SIG-M5 (cell line): ENCODE measurements around the gene PGRMC1.
"Not testable (repeated sequence)": the region's sequence is repeated elsewhere in the genome, so short reads cannot be mapped to it uniquely, and the experiment has no call there.

Experiments used
- DNase-seq: peaks from one replicate; lab custom pipeline; 2025; lab: John Stamatoyannopoulos, UW

The PGRMC1 gene

DNA sequence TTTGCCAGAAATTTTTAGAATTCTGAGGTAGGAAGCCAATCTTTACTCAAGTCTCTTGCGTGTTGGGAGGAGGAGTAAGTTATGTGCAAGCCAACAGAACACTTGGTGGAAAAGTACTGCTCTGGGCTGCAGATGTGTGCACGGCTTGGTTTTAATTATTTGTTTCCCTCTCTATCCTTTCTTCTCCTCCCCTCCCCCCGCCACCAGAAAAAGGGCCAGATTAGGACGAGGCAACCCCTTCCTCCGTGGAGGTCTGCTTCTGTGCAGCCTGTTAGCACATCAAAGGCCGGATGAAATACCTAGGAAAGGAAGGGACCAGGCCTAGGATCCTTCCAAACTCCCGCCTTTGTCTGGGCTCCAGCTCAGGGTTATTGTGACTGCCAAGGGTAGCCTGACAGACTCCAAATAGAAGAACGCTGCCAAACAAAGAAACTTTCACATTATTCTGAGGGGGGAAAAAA lies 1.0 kb upstream of the PGRMC1 start:
- DNase-seq = no peak

DNA sequence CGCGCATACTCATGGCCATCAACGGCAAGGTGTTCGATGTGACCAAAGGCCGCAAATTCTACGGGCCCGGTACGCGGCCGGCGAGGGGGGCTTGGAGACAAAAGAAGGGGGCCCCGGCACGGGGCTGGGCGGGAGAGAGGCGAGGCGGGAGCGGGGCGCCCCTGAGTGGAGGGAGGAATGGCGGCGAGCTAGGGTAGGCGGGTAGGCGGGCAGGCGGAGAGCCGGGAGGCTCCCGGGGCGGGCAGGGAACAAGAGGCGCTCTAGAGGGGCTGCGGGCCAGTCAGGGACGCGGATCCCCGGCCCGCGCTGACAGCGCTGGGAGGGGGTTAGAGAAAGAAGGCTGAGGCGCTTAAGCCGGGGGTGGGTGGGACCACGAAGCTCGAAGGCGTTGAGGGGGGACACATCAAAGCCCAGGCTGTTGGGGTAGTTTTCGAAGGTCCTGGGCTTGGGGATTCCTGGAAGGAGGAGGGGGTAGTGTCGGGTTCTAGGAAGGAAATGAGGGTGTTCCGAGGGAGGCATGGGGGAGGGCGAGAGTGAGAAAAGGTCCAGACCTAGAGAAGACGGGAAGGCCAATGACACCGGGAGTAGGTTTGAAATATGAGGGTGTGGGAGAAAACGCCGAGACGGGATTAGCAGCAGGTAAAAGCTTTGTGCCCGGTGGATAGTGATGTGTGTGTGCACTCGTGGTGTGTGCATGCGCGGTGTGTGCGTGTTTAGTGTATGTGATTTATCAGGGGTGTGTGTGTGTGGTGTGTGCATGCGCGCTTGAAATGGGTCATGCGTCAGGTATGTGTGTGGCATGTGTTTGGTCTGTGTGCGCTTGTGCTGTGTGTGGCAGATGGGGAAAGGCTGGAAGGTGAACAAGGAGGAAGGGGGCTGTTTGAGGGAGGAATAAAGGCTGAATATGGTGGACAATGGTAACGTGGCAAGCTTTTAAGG lies 807 bp downstream of the PGRMC1 start:
- DNase-seq = no peak

DNA sequence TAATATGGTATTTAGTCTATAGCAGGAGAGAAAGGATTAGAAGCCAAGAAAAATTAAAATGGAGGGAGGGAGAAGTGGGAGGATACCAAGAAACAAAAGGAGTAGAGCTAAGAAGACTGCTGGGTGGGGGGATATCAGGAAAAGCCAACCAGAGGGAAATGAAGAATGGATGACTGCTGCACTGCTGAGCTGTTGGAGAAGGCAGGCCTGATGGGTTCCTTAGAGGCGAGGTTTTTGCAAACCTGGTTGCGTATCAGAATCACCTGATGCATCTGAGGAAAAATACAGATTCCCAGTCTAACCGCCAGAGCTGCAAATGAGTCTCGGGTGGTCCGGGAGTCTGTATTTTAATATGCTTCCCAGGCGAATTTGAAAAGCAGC lies 1.5 kb downstream of the PGRMC1 start:
- no peak for DNase-seq

DNA sequence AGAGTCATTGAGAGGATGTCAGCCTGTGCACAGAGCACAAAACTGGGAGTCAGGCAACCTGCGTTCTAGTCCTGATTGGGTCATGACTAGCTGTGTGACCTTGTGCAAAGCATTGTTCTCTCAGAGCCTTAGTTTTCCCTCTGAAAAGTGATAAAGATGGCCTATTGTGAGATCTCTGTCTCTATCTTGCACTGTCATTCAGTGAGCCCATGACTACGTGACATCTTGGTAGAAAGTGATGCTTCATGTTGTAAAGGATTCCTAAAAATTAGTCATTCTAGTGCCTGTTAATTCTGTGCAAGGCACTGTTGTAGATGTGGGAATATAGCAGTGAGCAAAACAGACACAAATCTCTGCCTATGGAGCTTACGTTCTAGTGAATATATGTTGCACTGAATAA lies 2.5 kb downstream of the PGRMC1 start:
- DNase-seq = no peak

DNA sequence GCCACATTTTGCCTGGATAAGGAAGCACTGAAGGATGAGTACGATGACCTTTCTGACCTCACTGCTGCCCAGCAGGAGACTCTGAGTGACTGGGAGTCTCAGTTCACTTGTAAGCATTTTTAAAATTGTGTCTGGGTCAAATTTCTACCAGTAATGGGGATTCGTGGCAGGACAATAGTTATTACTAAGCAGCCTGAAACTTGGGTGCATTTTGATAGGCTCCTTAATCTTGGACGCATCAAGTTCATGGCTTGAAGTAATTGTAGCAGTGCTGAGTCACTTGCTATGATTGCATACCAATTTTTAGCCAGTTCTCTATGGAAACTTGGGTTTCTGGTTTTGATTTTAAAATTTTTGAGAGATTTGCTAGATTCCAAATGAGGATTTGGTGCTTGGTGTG lies 4.3 kb downstream of the PGRMC1 start:
- no peak for DNase-seq

DNA sequence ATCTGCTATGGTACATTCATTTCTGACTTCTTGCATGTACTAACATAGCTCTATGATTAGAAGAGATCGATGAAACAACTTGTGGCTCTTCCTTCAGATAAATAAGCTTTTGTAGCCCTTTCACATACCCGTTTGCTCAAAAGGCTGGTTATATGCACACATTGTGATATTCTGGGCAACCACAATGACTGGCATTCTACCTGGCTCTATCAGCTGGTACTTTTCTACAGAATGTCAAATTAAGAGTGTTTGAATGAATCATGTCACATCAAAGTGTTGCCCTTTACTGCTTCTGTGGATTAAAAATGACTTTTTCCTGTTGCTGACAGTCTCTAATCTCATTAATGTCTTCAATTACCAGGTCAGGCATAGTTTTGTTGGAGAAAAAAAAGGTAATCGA lies 11.6 kb downstream of the PGRMC1 start:
- DNase-seq = no peak

DNA sequence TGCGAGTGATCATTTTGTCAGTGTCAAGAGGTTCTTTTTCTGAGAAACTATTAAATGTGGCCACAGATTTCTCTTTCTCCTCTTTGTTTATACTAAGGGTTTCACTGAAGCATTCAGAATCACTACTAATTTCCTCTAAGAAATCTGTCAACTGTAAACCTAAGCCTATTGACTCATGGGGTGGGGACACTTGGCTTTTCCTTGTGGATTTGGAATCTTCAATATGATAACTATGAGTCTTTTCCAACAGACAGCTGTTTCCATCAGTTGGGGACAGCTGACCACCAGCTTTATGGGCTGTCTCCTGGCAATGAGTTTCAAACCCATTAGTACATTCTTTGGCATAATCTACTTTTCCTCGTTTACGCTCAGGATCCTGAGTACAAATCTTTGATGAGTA lies 13.8 kb downstream of the PGRMC1 start:
- no peak for DNase-seq

DNA sequence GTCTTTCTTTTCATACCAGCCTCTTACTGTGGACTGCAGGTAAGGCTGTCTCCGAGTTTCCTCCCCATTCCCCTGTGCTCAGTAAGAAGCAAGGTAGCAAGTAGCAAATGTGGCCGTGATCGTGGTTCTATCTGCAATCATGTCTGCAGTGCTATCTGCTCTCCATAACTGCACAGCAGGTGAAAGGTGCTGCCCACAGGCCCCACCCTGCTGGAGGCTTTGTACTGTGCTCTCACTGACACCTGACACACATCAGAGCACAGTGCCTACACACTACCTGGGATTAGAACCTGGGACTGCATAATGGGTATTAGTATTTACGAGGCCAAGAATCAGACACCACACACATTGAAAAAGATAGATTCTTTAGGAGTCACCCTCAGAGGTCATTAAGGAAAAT lies 15.3 kb downstream of the PGRMC1 start:
- no peak for DNase-seq

DNA sequence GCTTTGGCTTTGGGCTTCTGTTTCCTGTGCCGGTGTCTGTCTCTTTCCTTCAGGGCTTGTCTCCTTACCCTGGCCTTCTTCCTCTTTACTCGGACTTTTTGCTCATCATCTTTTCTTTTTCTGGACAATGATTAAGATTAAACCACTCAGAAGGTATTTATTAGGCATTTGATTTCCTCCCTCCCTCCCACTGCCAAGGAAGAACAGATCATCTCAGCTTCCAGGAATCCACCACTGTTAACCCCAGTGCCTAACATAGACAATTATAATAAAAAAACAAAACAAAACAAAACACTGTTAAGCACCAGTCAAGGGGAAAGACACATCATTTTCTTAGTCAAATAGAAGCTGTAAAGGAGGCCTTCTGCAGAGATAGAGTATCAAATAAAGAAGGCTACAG lies 16.6 kb downstream of the PGRMC1 start:
- DNase-seq = no peak

DNA sequence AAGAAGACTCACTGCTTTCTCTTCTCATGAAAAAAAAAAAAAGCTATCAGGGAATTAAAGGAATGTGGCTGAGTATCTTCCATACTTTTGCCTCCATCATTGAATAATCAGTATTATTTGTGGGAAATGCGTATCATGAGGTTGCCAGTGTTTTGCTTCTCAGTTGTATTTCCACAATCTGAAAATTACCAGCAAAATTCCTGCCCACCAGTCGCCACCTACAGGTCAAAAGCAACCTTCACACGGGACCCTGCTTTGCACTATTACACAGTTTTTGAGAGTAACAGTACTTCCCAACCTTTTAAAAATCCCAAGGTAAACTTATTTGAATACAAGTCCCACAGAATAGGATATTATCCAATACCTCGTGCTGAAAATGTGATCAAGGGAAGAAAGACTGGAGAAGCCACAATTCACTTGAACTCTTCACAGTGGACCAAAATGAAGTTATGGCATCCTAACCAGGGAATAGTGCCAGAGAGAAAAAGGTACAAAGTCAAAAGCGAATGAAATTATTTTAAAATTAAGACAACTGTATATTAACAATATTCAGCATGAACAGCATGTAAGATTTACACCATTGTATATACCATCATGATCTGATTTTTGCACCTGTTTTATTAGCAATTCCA lies 30.4 kb downstream of the PGRMC1 start:
- DNase-seq = no peak

DNA sequence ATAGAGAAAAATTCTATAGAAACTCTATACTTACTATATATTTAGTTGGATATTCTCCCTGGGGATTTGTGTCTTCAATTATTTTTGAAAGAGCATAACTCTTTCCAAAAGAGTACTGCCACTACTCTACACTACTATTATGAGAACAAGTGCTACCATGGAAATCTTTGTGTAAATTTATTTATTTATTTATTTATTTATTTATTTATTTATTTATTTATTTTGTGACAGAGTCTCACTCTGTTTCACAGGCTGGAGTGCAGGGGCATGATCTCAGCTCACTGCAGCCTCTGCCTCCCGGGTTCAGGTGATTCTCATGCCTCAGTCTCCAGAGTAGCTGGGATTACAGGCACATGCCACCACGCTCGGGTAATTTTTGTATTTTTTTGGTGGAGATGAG lies 31.0 kb downstream of the PGRMC1 start:
- not testable (repeated sequence) for DNase-seq

DNA sequence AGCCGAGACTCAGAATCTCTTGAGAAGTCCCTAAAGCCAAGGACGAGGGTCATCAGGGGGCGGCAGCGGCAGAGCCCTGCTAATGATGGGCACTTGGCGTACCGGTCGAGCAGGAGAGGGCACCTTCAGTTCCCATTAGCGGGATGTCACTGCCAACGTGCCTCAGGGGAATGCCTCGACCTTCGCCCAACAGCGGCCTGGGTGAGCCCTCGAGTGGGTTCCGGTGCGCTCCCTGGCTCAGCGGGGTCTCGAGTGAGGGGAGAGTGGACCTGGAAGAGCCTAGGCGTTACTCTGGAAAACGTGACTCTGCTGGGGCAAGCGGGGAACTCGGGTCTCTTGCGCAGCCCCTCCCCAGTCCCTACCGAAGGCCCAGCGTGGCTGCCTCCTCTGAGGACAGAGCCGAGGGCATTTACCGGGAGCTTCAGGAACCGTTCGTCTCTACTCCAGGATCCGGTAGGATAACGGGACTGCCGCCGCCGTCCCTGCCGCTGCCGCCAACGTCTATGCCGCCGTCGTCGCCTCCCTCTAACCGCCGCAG lies 36.9 kb downstream of the PGRMC1 start:
- DNase-seq = no peak

DNA sequence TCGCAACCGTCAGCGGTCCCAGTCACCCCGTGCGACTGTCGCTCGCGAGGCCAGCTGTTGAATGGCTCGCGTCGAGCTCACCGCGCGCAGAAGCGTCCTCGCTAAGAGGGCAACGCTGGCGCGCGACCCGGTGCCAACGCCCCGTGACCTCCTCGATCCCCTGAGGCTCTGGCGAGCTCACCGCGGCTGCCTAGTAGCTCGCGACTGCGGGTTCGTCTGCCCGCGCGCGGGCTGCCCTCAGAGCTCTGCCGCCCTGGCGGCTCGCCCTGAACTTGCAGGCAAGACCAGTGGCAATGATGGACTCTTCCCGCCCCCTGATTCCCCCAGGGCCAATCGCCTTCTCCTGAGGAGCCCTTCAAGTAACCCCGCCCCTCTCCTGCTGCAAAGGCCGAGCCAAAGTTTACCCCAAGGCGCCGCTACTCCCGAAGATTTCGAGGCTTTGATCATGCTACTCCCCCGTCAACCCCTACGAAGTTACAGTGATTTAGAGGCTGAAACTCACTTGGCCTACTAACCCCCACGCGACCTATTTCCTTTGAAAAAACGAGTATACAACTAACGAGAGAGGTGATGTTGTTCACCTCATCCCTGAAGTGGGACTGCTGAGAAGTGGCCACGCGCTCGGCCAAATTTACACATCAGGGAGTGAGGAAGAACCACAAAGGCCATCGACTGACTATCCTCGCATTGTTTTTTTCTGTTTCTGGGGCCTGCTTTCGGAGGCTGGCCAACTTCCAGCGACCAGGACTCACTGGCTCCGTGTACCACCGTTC lies 37.5 kb downstream of the PGRMC1 start:
- DNase-seq = no peak

DNA sequence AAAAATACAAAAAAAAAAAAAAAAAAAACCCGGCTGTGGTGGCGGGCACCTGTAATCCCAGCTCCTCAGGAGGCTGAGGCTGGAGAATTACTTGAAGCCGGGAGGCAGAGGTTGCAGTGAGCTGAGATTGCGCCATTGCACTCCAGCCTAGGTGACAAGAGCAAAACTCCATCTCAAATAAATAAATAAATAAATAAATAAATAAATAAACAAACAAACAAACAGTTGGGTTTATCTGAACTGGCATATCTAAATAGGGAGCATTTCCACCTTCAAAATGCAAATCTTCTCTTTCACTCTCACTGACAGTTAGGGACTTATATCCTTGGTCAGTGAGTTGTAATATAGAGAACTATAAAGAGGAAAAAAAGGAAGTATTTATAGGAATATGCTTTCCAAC lies 46.3 kb downstream of the PGRMC1 start:
- DNase-seq = not testable (repeated sequence)

DNA sequence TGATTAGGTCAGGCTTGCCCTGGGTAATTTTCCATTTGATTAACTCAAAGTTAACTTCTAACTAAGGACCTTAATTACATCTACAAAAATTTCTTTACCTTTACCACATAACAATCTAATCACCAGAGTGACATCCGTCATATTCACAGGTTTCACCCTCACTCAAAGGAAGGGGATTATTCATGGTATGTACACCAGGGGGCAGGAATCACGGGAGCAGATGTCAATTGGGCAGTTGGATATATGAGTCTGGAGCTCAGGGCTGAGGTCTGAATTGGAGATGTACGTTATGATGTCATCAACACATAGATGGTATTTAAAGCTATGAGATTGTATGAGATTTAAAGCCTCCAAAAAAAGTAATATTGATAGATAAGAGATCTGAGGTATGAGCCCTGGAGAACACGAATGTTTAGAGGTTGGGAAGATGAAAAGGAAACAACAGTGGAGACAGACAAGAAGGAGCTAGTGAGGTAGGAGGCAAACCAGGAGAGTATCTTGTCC lies 52.9 kb downstream of the PGRMC1 start:
- no peak for DNase-seq

DNA sequence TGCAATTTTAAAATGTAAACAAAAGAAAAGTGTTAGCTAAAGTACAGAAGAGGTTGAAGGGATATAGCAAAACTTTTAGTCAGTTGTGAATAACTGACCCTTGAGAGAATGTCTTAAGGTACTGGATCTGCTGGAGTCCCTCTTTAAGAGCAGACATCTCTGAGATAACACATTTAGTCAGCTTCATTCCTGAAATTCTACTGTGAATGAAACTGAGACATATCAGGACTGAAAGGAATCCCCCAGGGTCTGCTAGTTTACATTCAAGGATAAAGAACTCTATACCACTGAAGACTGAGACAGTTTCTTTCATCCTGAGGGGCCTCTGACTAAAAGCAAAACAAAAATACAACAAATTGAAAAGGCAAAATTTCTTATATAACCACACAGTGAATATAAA lies 54.4 kb downstream of the PGRMC1 start:
- DNase-seq = no peak

DNA sequence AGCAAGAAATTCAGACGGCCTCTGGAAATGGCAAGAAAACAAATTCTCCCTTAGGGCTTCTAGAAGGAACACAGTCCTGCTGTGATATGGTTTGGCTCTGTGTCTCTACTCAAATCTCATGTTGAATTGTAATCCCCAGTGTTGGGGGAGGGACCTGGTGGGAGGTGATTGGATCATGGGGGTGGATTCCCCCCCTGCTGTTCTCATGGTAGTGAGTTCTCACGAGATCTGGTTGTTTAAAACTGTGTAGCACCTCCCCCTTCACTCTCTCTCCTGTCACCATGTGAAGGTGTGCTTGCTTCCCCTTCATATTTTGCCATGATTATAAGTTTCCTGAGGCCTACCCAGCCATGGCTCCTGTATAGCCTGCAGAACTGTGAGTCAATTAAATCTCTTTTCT lies 55.2 kb downstream of the PGRMC1 start:
- DNase-seq = not testable (repeated sequence)

DNA sequence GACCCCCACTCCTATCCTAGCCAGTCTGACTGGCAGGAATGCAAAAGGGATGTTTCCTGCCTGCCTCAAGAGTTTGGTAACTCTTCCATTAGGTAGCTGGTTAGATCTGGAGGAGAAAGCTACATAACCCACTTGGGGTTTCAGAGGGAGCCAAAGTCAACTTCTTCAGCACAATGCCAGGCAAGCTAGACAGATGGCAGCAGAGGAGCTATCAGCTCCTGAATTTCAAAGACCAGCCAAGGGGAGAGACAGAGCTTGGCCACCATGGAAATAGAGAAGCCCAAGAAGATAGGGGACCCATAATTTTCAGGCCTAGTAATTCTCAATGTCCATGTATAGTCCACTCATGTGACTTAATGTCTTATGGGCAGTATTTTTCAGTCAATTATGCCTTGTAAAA lies 56.4 kb downstream of the PGRMC1 start:
- DNase-seq = no peak
